ENCODE data around the gene PKNOX2.

The PKNOX2 gene

DNA sequence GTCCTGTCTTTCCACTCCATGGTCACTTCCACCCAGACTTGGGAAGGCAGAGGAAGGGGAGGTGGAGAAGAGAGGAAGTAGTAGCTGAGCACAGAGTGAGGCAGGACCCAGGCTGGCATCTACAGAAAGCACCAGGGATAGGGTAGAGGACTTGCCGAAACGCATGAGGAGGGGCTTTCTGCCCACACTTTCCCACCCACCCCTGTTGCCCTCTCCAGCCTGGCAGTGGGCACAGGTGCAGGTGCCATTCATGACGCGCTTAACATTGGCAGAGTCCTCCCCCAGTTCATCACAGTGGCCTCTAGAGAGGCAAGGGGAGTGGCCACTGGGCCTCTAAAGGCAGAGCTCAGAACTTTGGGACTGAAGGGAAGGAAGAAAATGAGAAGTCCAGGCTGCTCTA lies 249.6 kb downstream of the PKNOX2 start:
- H3K4me3 ChIP-seq (ENCODE audit: low read length): no peak overlapping the region

DNA sequence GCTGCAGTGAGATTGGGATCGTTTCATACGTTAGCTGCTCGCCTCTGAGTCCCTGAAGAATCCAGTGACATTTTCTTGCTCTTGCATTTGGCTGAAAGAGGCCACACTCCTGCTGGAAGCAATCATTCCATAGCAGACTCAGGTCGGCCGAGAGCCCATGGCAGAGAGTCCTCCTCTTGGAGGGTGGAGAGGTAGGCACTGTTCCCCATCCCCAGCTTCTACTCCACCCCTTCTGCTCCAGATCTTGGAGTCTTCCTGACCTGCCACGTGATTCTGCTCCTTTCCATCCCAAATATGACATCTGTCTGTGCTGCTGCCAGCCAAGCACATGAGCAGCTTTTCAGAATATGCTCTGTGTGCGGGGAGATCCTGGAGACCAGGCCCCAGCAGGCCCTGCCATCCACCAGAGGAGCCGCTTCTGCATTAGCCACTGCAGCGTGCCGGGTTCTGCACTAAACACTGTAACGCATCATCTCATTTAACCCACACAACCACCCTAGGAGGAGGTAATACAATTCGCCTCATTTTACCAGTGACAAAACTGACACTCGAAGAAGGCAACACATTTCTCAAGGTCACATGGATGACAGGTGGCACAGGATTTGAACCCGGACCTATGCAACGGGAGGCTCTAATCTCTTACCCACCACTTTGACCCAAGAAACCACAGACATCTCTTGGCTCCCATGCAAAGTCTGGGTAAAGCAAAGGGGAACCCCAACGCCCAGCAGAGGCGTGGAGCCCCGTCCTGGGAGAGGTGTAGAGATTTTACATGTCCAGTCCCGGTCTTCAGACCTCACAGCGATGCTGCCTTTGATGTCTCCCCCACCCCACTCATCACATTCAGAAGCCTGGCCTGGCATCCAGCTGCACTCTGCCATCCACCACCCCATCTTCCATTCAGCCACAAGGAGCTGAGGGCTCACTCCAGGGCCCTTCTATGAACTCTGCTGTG lies 252.7 kb downstream of the PKNOX2 start:
- WGBS (ENCODE audit: insufficient coverage, insufficient read length): no CpG with 5 or more reads among the region's 20 CpGs
- Histone ChIP-seq H3K36me3 (ENCODE audit: control insufficient read depth, insufficient read depth, low read length) (no peaks in the 10 kb centered on the region), H3K4me3 (ENCODE audit: low read length) (no peak overlapping the region)

More for the DNA sequence above, 249.6 kb downstream of the PKNOX2 start:
- Histone ChIP-seq H3K27me3 (ENCODE audit: control insufficient read depth, insufficient read depth, low read length) (no peaks in the 10 kb centered on the region), H3K4me1 (ENCODE audit: control insufficient read depth, insufficient read depth, low read length) (no peaks in the 10 kb centered on the region; the same call in none of the 2 replicates), H3K36me3 (ENCODE audit: control insufficient read depth, insufficient read depth, low read length) (no peaks in the 10 kb centered on the region), H3K27ac (ENCODE audit: low read length) (no peak overlapping the region), H3K9me3 (ENCODE audit: control insufficient read depth, insufficient read depth, low read length) (no peaks in the 10 kb centered on the region)
- WGBS (ENCODE audit: insufficient coverage, insufficient read length): no CpG with 5 or more reads among the region's 4 CpGs
- no peak for DNase-seq (ENCODE audit: low read depth, low spot score)

DNA sequence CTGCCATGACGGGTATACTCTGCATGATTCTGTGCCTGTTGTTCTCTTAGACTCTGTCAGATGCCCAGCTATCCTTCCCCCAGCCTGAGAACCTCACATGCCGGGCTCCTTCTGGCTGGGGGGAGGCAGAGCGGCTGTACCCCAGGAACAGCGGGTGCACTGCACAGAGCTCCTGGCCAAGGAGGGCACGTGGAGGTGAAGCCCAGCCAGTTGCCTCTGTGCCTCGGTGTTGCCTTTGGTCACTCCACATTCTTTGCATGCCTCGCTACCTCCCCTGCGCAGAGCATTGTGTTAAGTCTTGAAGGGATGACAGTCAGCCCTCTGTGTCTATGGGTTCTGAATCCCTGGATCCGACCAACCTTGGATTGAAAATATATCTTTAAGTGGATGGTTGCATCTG lies 253.8 kb downstream of the PKNOX2 start:
- Histone ChIP-seq H3K4me3 (ENCODE audit: low read length) (no peak overlapping the region), H3K27me3 (ENCODE audit: control insufficient read depth, insufficient read depth, low read length) (no peaks in the 10 kb centered on the region), H3K36me3 (ENCODE audit: control insufficient read depth, insufficient read depth, low read length) (no peaks in the 10 kb centered on the region), H3K9me3 (ENCODE audit: control insufficient read depth, insufficient read depth, low read length) (no peaks in the 10 kb centered on the region), H3K4me1 (ENCODE audit: control insufficient read depth, insufficient read depth, low read length) (no peaks in the 10 kb centered on the region; the same call in 1 of the 2 replicates), H3K27ac (ENCODE audit: low read length) (no peak overlapping the region)
- WGBS (ENCODE audit: insufficient coverage, insufficient read length): no CpG with 5 or more reads among the region's 9 CpGs
- DNase-seq (ENCODE audit: low read depth, low spot score): no peak

More for the DNA sequence above, 252.7 kb downstream of the PKNOX2 start:
- no peaks in the 10 kb centered on the region for H3K9me3 ChIP-seq (ENCODE audit: control insufficient read depth, insufficient read depth, low read length)
- no peaks in the 10 kb centered on the region; the same call in 1 of the 2 replicates for H3K4me1 ChIP-seq (ENCODE audit: control insufficient read depth, insufficient read depth, low read length)
- no peaks in the 10 kb centered on the region for H3K27me3 ChIP-seq (ENCODE audit: control insufficient read depth, insufficient read depth, low read length)
- no peak for DNase-seq (ENCODE audit: low read depth, low spot score)
- no peak overlapping the region for H3K27ac ChIP-seq (ENCODE audit: low read length)

DNA sequence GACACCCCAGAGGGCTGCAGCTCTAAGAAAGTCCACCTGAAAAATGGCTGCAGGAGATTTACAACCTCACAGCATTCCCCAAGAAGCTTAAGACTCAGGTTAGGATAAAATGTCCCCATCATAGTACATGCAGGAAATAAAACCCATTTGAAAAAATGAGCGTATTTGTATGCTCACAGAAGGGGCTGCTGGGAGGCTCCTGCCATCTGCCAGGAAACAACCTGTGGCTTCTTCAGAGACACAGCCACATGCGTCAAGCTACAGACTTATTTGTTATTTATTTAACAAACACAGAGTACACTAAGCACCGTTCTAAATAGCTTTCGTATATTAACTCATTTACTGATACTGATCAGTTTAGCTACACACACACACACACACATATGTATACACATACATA lies 258.1 kb downstream of the PKNOX2 start:
- no peak for DNase-seq (ENCODE audit: low read depth, low spot score)
- no peaks in the 10 kb centered on the region for H3K9me3 ChIP-seq (ENCODE audit: control insufficient read depth, insufficient read depth, low read length)
- peaks cover 2% of the 10 kb centered on the region; the same call in 1 of the 2 replicates for H3K4me1 ChIP-seq (ENCODE audit: control insufficient read depth, insufficient read depth, low read length)
- no peaks in the 10 kb centered on the region for H3K27me3 ChIP-seq (ENCODE audit: control insufficient read depth, insufficient read depth, low read length)
- no peaks in the 10 kb centered on the region for H3K36me3 ChIP-seq (ENCODE audit: control insufficient read depth, insufficient read depth, low read length)
- no peak overlapping the region for H3K27ac ChIP-seq (ENCODE audit: low read length)
- H3K4me3 ChIP-seq (ENCODE audit: low read length): no peak overlapping the region
- no CpG with 5 or more reads among the region's 4 CpGs for WGBS (ENCODE audit: insufficient coverage, insufficient read length)

DNA sequence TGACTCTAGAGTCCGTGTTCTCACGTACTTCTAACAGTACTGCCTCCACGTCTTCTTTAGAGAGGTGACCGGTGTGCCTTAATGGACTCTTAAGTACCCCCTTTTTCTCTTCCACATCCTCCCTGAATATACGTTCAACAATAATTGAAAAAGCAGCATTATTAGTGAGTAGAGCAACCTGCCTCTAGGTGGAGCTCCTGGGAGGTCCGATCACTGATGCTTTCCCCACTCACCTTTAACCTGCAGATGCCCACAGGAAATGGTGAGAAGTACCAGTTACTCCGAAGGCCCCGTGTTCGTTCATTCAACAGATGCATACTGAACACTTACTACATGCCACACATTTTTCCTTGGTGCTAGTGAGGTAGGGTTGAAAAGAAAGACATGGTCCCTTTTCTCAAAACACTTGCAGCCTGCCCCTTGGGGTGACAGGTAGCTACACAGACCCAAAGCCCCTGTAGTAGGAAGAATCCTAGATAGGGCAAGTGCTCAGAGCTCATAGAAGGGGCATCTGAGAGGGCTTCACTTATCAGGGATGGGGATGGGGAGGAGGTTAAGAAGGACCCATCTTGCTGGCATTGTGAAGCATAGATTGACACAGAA lies 258.8 kb downstream of the PKNOX2 start:
- no peak overlapping the region for H3K4me3 ChIP-seq (ENCODE audit: low read length)
- no peaks in the 10 kb centered on the region for H3K9me3 ChIP-seq (ENCODE audit: control insufficient read depth, insufficient read depth, low read length)
- DNase-seq (ENCODE audit: low read depth, low spot score): no peak
- H3K27ac ChIP-seq (ENCODE audit: low read length): no peak overlapping the region
- H3K36me3 ChIP-seq (ENCODE audit: control insufficient read depth, insufficient read depth, low read length): no peaks in the 10 kb centered on the region
- no peaks in the 10 kb centered on the region for H3K27me3 ChIP-seq (ENCODE audit: control insufficient read depth, insufficient read depth, low read length)
- WGBS (ENCODE audit: insufficient coverage, insufficient read length): no CpG with 5 or more reads among the region's 9 CpGs
- H3K4me1 ChIP-seq (ENCODE audit: control insufficient read depth, insufficient read depth, low read length): peaks cover 2% of the 10 kb centered on the region; the same call in 1 of the 2 replicates

DNA sequence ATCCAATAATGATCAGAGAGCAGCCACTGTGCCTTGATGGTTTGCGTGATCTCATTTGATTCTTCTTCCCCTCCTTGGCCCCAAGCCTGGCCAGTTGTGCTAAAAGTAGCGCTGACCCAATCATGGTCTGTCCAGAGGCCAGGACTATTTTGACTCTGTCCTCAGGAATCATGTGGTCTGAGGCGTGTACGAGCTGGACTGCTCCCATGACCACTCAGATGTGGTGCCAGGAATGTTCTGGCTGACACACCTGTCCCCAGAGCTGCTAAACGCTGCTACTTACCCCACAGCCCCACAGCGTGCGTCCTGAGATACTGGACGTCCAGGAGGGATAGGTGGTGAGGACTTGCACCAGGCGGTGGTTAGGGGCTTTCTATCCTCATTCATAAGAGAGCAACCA lies 261.1 kb downstream of the PKNOX2 start:
- no peak overlapping the region for H3K27ac ChIP-seq (ENCODE audit: low read length)
- peaks cover 5% of the 10 kb centered on the region; the same call in 1 of the 2 replicates for H3K4me1 ChIP-seq (ENCODE audit: control insufficient read depth, insufficient read depth, low read length)
- no peaks in the 10 kb centered on the region for H3K36me3 ChIP-seq (ENCODE audit: control insufficient read depth, insufficient read depth, low read length)
- DNase-seq (ENCODE audit: low read depth, low spot score): no peak
- H3K9me3 ChIP-seq (ENCODE audit: control insufficient read depth, insufficient read depth, low read length): no peaks in the 10 kb centered on the region
- no peaks in the 10 kb centered on the region for H3K27me3 ChIP-seq (ENCODE audit: control insufficient read depth, insufficient read depth, low read length)
- no CpG with 5 or more reads among the region's 9 CpGs for WGBS (ENCODE audit: insufficient coverage, insufficient read length)
- H3K4me3 ChIP-seq (ENCODE audit: low read length): no peak overlapping the region

DNA sequence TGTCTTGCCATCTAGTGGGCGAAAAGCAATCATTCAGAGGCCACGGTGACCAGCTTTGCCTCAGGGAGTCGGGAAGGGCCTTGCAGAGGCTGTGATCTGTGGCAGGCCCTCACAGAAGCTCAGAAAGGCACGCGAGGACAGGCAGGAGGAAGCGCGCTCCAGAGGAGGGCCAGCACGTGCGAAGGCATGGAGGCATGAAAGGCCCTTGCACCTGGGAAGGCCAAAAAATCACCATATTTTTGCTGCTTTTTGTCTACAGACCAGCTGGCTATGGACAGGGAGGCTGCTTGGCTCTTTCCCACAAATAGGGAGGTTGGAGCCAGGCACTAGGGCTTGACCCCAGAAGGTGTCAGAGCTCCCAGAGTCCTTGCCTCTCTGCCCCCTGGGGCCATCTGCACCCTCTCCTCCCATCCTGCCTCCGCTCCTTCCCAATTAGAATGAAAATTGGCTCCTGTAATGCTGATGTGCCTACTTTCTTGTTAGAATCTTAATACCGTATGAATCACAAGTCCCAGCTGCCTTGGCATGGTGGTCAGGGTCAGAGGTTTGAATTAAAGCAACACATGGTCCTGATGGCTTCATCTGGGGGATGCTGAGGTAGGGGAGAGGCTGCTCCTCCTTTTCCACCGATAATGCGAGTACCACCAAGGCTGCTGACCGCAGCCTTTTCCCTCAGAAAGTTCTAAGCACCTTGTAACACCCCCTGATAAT lies 262.4 kb downstream of the PKNOX2 start:
- WGBS (ENCODE audit: insufficient coverage, insufficient read length): no CpG with 5 or more reads among the region's 14 CpGs
- no peaks in the 10 kb centered on the region for H3K9me3 ChIP-seq (ENCODE audit: control insufficient read depth, insufficient read depth, low read length)
- peaks cover 5% of the 10 kb centered on the region; the same call in 1 of the 2 replicates for H3K4me1 ChIP-seq (ENCODE audit: control insufficient read depth, insufficient read depth, low read length)
- H3K27me3 ChIP-seq (ENCODE audit: control insufficient read depth, insufficient read depth, low read length): no peaks in the 10 kb centered on the region
- H3K27ac ChIP-seq (ENCODE audit: low read length): no peak overlapping the region
- no peak overlapping the region for H3K4me3 ChIP-seq (ENCODE audit: low read length)
- no peaks in the 10 kb centered on the region for H3K36me3 ChIP-seq (ENCODE audit: control insufficient read depth, insufficient read depth, low read length)
- no peak for DNase-seq (ENCODE audit: low read depth, low spot score)

DNA sequence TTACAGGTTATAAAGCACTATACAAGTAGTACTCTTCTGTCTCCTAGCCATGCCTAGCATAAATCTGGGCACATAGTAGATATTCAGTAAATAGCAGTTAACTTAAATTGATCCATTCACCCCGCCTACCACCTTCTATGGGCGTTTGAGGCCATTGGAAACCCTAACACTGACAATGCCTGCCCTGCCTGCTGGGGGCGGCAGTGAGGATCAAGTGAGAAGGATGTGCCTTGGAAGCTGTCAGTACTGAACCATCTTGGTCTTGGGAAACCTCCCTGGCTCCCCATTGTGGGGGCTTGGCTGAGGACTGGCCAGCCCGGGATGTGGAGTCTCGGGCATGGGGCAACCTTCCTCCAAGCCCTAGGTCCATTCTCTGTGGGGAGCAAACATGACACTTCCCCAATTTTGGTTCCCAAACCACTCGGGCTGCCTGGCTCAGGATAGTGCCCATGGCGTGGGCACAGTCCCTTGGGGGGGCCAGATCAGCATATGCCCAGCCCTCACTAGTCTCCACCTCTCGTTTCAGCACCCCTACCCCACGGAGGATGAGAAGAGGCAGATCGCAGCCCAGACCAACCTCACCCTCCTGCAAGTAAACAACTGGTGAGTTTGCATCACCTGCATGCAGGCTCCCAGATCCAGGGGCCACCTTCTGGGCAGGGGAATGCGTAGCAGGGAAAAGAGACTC lies 264.1 kb downstream of the PKNOX2 start:
- Histone ChIP-seq H3K9me3 (ENCODE audit: control insufficient read depth, insufficient read depth, low read length) (no peaks in the 10 kb centered on the region), H3K36me3 (ENCODE audit: control insufficient read depth, insufficient read depth, low read length) (no peaks in the 10 kb centered on the region), H3K4me1 (ENCODE audit: control insufficient read depth, insufficient read depth, low read length) (peaks cover 5% of the 10 kb centered on the region; the same call in 1 of the 2 replicates), H3K27me3 (ENCODE audit: control insufficient read depth, insufficient read depth, low read length) (no peaks in the 10 kb centered on the region), H3K27ac (ENCODE audit: low read length) (no peak overlapping the region), H3K4me3 (ENCODE audit: low read length) (no peak overlapping the region)
- no CpG with 5 or more reads among the region's 11 CpGs for WGBS (ENCODE audit: insufficient coverage, insufficient read length)
- no peak for DNase-seq (ENCODE audit: low read depth, low spot score)

DNA sequence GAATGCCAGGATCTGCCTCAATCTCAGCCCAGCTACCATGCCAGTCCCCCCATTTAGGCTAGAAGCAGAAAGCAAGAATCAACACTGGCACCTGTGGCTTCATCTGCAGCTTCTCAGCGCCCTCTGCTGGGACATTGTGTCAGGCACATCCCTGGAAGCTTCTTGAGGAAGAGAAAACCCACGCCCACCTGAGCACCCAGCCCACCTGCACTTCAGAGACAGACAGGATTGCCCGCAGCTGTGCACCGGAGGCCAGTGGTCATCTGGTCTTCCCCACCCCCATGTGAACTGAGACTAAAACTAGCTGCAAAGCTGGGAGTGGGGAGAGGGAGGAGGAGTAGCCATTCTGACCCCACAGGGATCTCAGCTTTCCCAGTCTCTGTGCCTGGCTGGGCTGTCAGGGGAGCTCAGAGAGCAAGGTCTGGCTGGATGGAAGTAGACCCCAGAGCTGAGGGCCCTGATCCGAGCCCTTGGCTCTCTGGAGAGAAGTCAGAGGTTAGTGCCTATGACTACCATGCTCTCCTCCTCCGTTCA lies 264.7 kb downstream of the PKNOX2 start:
- peaks cover 5% of the 10 kb centered on the region; the same call in 1 of the 2 replicates for H3K4me1 ChIP-seq (ENCODE audit: control insufficient read depth, insufficient read depth, low read length)
- H3K27me3 ChIP-seq (ENCODE audit: control insufficient read depth, insufficient read depth, low read length): no peaks in the 10 kb centered on the region
- no peaks in the 10 kb centered on the region for H3K9me3 ChIP-seq (ENCODE audit: control insufficient read depth, insufficient read depth, low read length)
- WGBS (ENCODE audit: insufficient coverage, insufficient read length): no CpG with 5 or more reads among the region's 6 CpGs
- no peak overlapping the region for H3K27ac ChIP-seq (ENCODE audit: low read length)
- DNase-seq (ENCODE audit: low read depth, low spot score): no peak
- H3K36me3 ChIP-seq (ENCODE audit: control insufficient read depth, insufficient read depth, low read length): no peaks in the 10 kb centered on the region
- H3K4me3 ChIP-seq (ENCODE audit: low read length): no peak overlapping the region

All from iPS DF 6.9 (cell line).